Measurements from ENCODE around the gene TFEB.

Gene TFEB

DNA sequence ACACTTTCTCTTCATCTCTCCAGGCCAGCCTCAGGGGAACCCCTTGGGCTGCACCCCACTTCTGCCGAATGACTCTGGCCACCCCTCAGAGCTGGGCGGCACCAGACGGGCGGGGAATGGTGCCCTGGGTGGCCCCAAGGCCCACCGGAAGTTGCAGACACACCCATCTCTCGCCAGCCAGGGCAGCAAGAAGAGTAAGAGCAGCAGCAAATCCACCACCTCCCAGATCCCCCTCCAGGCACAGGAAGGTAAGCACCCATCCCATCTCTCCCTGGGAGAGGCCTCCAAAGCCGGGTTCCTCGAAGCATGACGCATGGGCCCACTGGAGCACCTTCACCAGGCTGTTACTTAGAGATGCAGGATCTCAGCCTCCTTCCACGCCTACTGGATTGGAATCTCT, 85.8 kb downstream of the TFEB start:
- TF ChIP-seq NFIC (IDR thresholded peaks at IDR 0.05) = no peak
- TF ChIP-seq TAF1 (IDR thresholded peaks at IDR 0.05; ENCODE audit: low read depth) = no peak
- TF ChIP-seq, protein P1, sequence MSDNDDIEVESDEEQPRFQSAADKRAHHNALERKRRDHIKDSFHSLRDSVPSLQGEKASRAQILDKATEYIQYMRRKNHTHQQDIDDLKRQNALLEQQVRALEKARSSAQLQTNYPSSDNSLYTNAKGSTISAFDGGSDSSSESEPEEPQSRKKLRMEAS (IDR thresholded peaks at IDR 0.05) = no peak
- TF ChIP-seq, protein P2, sequence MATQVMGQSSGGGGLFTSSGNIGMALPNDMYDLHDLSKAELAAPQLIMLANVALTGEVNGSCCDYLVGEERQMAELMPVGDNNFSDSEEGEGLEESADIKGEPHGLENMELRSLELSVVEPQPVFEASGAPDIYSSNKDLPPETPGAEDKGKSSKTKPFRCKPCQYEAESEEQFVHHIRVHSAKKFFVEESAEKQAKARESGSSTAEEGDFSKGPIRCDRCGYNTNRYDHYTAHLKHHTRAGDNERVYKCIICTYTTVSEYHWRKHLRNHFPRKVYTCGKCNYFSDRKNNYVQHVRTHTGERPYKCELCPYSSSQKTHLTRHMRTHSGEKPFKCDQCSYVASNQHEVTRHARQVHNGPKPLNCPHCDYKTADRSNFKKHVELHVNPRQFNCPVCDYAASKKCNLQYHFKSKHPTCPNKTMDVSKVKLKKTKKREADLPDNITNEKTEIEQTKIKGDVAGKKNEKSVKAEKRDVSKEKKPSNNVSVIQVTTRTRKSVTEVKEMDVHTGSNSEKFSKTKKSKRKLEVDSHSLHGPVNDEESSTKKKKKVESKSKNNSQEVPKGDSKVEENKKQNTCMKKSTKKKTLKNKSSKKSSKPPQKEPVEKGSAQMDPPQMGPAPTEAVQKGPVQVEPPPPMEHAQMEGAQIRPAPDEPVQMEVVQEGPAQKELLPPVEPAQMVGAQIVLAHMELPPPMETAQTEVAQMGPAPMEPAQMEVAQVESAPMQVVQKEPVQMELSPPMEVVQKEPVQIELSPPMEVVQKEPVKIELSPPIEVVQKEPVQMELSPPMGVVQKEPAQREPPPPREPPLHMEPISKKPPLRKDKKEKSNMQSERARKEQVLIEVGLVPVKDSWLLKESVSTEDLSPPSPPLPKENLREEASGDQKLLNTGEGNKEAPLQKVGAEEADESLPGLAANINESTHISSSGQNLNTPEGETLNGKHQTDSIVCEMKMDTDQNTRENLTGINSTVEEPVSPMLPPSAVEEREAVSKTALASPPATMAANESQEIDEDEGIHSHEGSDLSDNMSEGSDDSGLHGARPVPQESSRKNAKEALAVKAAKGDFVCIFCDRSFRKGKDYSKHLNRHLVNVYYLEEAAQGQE (IDR thresholded peaks at IDR 0.05; ENCODE audit: low read depth) = no peak
- no peak for TF ChIP-seq CEBPB (IDR thresholded peaks at IDR 0.05)
- TF ChIP-seq RAD21 (IDR thresholded peaks at IDR 0.05; ENCODE audit: low read depth) = no peak
- TF ChIP-seq CREB1 (IDR thresholded peaks at IDR 0.05; ENCODE audit: low read depth) = no peak
- TF ChIP-seq FOXM1 (IDR thresholded peaks at IDR 0.05; ENCODE audit: borderline replicate concordance, low read depth) = no peak
- no peak for TF ChIP-seq TCF12 (IDR thresholded peaks at IDR 0.05; ENCODE audit: low read depth)

DNA sequence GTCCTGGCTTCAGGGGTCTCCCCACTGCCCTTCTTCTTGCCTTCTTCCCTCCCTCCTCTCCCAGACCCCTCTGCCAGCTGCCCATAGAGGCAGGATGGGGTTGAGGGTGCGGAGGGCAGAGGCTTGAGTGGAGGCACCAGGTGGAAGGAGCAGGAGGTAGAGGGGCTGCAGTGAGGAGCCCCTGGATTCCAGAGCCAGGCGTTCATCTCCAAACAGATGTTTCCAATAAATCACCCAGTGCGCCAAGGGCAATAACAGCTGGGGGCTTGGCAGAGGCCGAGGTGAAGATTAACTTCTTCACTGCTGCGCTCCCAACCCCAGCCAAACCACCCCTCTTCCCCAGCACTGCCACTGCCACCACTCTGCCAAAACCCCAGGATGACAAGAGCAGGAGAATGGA, 86.5 kb downstream of the TFEB start:
- no peak for TF ChIP-seq CEBPB (IDR thresholded peaks at IDR 0.05)
- no peak for TF ChIP-seq EP300 (IDR thresholded peaks at IDR 0.05; ENCODE audit: borderline replicate concordance)
- no peak for TF ChIP-seq FOXM1 (IDR thresholded peaks at IDR 0.05; ENCODE audit: borderline replicate concordance, low read depth)
- TF ChIP-seq RAD21 (IDR thresholded peaks at IDR 0.05; ENCODE audit: low read depth) = no peak
- TF ChIP-seq TEAD4 (IDR thresholded peaks at IDR 0.05) = no peak
- TF ChIP-seq, protein P1 (IDR thresholded peaks at IDR 0.05) = no peak
- no peak for TF ChIP-seq NFIC (IDR thresholded peaks at IDR 0.05)

DNA sequence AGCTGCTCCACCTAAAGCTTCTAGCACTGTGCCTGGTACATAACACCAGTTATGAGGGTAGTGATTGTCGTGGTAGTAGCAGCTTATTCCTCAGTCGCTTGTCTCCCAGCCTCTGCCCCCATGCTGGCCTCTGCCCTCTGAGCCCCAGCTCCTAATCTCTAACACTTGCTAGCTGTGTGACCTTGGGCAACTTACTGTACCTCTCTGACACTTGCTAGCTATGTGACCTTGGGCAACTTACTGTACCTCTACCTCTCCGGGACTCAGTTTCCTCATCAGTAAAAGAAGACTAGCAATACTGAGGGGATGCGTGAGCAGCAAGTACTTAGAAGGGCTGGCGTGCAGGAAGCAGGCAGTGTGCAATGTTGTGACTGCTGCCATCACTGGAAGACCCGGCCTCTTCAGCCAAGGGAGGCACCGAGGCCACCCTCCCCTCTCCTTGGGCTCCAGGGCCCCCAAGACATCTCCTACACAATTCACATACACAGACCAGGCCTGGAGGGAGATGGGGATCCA, 87.3 kb downstream of the TFEB start:
- TF ChIP-seq YY1 (IDR thresholded peaks at IDR 0.05; ENCODE audit: low read depth) (no peak), CEBPB (IDR thresholded peaks at IDR 0.05) (no peak), EP300 (IDR thresholded peaks at IDR 0.05; ENCODE audit: borderline replicate concordance) (no peak), ZBTB7A (IDR thresholded peaks at IDR 0.05; ENCODE audit: low read depth) (no peak), TCF12 (IDR thresholded peaks at IDR 0.05; ENCODE audit: low read depth) (no peak)

DNA sequence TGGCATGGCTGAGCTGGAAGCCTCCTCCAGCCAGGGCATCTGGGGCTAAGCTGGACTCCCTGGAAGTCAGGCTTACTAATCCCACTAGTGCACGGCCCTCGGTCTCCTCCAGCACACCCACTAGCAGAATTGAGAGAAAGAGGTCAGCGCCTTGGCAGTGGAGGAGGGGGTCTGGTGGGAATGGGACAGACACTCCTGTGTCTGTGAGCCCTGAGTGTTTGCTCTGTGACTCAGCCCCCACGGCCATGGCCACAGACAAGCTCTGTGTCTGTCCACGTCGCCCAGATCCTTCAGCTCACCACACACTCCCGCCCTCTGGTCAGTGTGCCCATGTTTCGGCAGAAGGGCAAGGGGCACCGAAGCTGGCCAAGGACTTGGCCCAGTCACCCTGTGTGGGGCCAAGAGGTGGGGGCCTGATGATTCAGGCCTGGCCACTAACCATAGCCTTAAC, 88.3 kb downstream of the TFEB start:
- TF ChIP-seq EP300 (IDR thresholded peaks at IDR 0.05; ENCODE audit: borderline replicate concordance) = no peak
- TF ChIP-seq TCF12 (IDR thresholded peaks at IDR 0.05; ENCODE audit: low read depth) = no peak
- no peak for TF ChIP-seq CEBPB (IDR thresholded peaks at IDR 0.05)
- no peak for TF ChIP-seq NFIC (IDR thresholded peaks at IDR 0.05)
- TF ChIP-seq, protein P2 (IDR thresholded peaks at IDR 0.05; ENCODE audit: low read depth) = no peak
- TF ChIP-seq CREB1 (IDR thresholded peaks at IDR 0.05; ENCODE audit: low read depth) = no peak
- TF ChIP-seq TEAD4 (IDR thresholded peaks at IDR 0.05) = no peak
- TF ChIP-seq, protein P1 (IDR thresholded peaks at IDR 0.05) = no peak

DNA sequence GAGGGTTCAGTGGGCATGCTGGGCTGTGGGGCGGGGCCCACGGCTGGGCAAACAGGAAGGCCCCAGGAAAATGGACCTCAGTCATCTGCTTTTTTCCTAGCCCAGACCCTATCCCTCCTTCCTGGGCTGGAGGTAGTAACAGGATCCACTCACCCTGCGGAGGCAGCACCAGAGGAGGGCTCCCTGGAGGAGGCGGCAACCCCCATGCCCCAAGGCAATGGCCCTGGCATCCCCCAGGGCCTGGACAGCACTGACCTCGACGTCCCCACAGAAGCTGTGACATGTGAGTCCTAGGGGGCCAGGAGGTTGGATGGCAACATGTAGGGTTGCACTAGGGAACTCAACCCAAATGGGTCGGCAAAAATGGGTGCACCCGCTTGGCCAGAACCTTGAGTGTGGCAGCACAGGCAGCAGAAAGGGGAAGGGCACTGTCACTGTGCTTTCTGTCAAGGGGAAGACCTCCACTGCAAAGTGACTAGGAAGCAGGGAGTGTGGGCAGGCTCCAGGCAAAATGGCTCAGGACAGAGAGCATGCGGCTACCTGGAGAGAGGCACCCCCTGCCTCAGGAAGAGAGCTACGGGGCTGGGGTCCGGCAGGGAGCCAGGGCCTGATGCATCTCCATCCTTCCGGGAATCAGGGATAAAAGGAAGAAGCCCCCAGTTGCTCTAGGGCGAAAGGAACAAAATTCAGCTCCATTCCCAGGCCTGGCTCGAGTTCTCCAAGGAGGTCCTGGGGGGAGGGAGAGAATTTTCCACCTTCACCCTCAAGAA, 89.2 kb downstream of the TFEB start:
- TF ChIP-seq TEAD4 (IDR thresholded peaks at IDR 0.05) (no peak), EP300 (IDR thresholded peaks at IDR 0.05; ENCODE audit: borderline replicate concordance) (no peak), NFIC (IDR thresholded peaks at IDR 0.05) (no peak), TCF12 (IDR thresholded peaks at IDR 0.05; ENCODE audit: low read depth) (no peak), YY1 (IDR thresholded peaks at IDR 0.05; ENCODE audit: low read depth) (no peak), ZBTB7A (IDR thresholded peaks at IDR 0.05; ENCODE audit: low read depth) (no peak), CEBPB (IDR thresholded peaks at IDR 0.05) (no peak), FOXM1 (IDR thresholded peaks at IDR 0.05; ENCODE audit: borderline replicate concordance, low read depth) (no peak)
- TF ChIP-seq, protein P2 (IDR thresholded peaks at IDR 0.05; ENCODE audit: low read depth) = no peak
- TF ChIP-seq, protein P1 (IDR thresholded peaks at IDR 0.05) = no peak

All from Ishikawa (cell line).